ENCODE results near the gene UACA.

Gene UACA

DNA sequence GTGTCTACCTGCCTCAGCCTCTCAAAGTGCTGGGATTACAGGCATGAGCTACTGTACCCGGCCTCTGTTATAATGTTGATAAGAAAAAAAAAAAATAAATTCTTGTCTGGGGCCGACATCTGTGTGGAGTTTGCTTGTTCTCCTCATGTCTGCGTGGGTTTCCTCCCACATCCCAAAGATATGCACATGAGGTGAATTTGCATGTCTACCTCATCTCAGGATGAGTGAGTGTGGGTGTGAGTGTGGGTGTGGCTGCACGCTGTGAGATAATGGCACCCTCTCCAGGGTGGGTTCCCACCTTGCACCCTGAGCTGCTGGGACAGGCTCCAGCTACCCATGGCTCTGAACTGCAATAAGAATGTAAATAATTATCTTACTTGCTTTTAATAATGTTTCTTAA is 25.9 kb upstream of the UACA start:
- Histone ChIP-seq H3K27ac (no peak overlapping the region), H3K4me3 (no peak overlapping the region)

DNA sequence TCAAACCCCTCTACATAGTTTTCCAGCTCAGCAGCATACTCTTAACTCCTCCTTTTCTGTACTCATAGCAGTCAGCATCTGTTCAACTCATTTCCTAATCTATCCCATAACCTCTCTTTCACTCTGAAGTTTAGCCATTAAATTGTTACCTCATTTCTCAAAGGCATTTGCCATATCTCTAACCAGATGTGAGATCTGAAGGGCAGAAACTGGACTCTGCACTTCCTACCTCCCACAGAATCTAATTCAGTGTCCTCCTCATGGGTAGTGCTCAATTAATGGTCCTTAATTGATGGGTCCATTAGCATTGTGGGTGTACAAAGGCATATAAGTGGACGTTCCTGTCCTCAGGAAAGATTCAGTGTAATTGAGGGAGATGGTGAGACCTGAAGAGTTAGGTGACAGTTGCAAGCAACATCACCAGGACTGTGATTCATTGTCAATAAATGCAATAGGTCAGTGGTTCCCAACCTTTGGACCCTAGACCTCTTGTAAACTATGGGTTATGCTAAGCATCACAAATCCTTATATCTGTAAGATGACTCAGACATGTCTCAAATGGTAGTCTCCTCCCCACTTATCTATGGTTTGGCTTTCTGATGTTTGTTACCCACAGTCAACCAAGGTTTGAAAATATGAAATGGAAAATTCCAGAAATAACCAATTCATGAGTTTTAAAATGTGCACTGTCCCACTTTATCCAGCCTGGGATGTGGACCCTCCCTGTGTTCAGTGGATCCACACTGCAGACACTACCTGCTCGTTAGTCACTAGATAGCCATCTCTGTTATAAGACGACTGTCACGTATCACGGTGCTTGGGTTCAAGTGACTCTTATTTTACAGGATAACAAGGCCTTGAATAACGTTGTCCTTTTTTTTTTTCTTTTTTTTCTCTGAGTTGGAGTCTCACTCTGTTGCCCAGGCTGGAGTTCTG is 25.0 kb upstream of the UACA start:
- Histone ChIP-seq H3K4me3 (no peak overlapping the region), H3K27ac (peak overlapping the region in 1 of 21 experiments; percentile 9)

GRCh38 chr15:70786996-70787395 is 23.6 kb upstream of the UACA start:
- H3K27ac ChIP-seq = no peak overlapping the region

DNA sequence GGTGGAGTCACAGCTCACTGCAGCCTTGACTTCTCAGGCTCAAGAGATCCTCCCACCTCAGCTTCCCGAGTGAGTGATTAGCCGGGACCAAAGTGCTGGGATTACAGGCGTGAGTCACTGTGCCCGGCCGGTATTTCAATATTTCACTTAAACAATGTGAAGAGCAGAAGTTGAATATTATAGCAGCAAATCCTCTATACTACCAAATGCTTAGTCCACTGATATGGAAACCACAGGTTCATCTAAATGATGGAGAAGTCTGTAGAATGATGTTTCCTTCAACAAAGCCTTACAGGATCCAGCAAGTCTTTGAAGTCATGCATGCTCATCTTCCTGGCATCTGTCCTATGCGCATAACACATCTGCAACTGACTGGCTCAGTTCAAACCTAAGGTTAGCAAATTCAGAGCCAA is 20.3 kb upstream of the UACA start:
- H3K4me3 ChIP-seq = no peak overlapping the region
- no peak overlapping the region for H3K27ac ChIP-seq

More at GRCh38 chr15:70786996-70787395, 23.6 kb upstream of the UACA start:
- no peak overlapping the region for H3K4me3 ChIP-seq

DNA sequence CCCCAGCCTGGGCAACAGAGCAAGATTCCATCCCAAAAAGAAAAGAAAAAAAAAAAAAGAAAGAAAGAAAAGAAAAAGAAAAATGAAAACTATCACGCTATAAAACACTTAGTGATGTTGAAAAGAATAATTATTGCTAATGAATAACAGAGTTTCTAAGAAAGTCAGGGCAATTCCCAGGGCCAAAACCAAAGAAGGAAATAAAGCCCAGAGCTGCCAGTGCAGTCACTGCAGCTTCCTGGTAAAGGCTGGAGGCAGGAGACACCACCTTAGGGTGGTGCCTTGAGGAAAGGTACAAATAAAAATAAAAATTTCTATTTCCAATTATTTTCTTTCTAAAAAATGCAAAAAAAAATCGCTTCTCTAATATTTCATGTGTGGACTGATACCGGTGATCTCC is 19.7 kb upstream of the UACA start:
- no peak overlapping the region for H3K27ac ChIP-seq
- no peak overlapping the region for H3K4me3 ChIP-seq

- H3K27ac ChIP-seq = no peak overlapping the region
- H3K4me3 ChIP-seq = no peak overlapping the region
Measured at GRCh38 chr15:70781236-70781635, 17.9 kb upstream of the UACA start.

DNA sequence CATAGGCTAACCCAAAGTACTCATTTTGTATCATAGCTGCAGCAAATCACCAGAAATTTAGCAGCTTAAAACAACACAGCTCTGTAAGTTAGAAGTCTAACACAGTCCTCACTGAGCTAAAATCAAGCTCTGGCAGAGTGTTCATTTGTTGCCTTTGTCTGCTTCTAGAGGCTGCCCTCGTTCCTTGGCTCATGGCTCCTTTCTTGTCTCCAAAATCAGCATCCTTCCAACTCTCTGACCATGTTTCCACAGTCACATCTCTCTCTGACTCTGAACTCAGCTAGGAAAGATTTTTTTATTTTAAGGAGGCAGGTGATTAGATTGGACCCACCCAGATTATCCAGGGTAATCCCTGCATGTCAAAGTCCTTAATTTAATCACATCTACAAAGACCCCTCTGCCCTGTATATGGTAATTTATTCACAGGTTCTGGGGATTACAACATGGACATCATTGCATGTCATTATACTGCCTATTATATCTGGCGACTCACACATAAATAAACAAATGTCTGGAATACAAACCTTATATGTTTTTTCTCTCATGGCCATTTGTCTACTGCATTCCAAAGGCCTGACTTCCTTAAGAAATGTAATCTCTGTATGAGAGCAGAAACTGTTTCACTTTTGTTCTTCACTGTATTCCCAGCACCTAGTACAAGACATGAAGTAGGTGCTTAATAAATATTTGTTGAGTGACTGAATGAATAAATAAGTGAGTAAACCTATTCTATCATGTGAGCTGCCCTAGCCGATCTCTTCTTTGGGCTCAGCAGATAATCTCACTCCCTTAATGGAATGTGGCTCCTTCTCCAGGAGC is 15.1 kb upstream of the UACA start:
- peak overlapping the region in 1 of 21 experiments; percentile 45 for H3K27ac ChIP-seq
- H3K4me3 ChIP-seq = no peak overlapping the region

DNA sequence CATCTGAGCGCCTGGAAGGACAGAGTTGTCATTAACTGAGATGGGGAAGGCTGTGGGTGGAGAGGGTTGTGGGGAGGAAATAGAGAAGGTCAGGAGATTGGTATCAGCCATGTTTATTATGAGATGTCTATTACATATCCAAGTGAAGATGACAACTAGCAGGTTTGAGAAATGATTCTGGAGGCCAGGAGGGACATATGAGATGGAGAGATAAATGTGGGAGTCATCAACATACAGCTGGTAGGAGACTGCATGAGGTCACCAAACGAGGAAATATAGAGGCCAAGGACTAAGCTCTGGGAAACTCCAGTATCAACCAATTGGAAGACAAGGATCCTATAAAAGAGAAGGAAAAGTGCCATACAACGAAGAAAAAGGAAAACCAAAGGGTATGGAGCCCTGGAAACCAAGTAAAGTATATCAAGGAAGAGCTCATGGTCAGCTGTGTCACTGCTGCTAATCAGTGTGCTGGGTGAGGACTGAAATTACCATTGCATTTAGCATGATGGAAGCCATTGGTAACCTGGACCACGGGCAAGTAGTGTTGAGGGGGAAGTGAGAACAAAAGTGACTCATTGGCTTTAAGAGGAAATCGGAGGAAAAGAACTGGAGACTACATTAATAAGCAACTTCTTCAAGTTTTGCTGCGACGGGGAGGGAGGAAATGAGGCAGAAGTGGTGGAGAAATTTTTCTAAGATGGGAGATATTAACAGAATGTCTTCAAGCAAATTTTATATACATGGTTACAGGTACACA is 14.0 kb upstream of the UACA start:
- H3K4me3 ChIP-seq = no peak overlapping the region

GRCh38 chr15:70775160-70775559 is 11.8 kb upstream of the UACA start:
- Histone ChIP-seq H3K27ac (peak overlapping the region in 2 of 21 experiments; percentile 18 to 47), H3K4me3 (no peak overlapping the region)

More for the DNA sequence above, 14.0 kb upstream of the UACA start:
- peak overlapping the region in 1 of 21 experiments; percentile 14 for H3K27ac ChIP-seq

DNA sequence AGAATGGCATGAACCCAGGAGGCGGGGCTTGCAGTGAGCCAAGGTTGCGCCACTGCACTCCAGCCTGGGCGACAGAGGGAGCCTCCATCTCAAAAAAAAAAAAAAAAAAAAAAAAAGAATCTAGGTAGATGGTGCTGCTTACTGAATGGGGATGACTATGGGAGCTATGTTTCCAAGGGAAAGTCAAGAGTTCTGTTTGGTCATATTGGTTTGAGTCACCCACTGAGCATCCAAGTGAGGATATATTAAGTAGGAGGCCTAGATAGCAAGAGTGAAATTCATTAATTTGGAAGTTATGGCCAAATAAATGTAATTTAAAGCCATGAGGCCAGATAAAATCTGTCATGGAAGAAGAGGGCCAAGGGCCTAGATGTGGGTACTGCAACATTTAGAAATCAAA is 9.0 kb upstream of the UACA start:
- Histone ChIP-seq H3K4me3 (no peak overlapping the region), H3K27ac (no peak overlapping the region)

GRCh38 chr15:70770863-70771262 is 7.5 kb upstream of the UACA start:
- Histone ChIP-seq H3K4me3 (no peak overlapping the region), H3K27ac (no peak overlapping the region)

DNA sequence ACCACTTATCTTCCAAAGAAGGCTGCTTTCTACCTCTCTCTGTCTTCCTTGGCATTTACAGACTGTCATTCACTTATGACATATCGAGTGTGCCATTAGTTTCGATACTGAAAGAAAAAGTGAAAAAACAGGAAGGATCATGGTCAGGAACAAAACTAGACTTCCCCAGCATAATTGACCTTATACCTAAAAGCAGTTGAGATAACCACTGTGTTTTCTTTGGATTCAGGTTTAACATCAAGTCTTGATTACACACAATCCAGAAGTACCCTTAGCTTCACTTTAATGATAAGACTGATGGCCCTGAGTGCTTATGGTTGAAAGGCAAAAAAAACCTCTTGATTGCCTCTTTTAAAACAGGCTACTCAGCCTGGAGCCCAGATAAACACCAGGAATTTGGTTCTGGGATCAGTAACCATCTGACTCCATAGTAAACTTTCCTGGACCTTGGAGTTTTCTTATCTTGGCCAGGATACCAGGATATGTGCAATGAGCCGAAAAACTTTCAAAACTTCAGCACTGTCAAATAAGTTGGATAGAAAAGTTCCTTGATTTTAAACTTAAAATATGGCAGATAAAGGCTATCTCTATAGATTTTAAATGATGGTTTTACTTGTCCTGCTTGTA is 5.0 kb upstream of the UACA start:
- H3K4me3 ChIP-seq = no peak overlapping the region
- H3K27ac ChIP-seq = peak overlapping the region in 2 of 21 experiments; percentile 10 to 18

GRCh38 chr15:70767667-70768066 is 4.3 kb upstream of the UACA start:
- Histone ChIP-seq H3K4me3 (no peak overlapping the region), H3K27ac (peak overlapping the region in 2 of 21 experiments; percentile 10 to 18)

DNA sequence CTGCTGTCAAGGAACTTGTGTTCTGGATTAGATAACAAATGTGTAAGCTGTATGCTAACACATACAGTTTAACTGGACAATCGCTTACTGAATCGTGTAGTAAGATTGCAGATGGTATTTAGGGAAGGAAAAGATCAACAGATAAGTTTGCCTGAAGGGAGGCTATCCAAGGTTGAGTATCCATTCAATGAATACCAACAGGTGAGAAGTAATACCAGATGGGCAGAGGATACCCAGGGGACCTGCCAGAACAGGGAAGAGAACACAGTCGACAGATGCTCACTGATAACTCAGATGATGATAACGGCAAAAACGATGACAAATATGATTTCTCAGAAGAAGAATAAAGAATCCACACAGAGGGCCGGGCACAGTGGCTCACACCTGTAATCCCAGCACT is 3.2 kb upstream of the UACA start:
- H3K27ac ChIP-seq = no peak overlapping the region

GRCh38 chr15:70765504-70766281 is 2.3 kb upstream of the UACA start:
- no peak overlapping the region for H3K4me3 ChIP-seq
- H3K27ac ChIP-seq = peak overlapping the region in 1 of 21 experiments; percentile 8

More for the DNA sequence above, 3.2 kb upstream of the UACA start:
- no peak overlapping the region for H3K4me3 ChIP-seq

DNA sequence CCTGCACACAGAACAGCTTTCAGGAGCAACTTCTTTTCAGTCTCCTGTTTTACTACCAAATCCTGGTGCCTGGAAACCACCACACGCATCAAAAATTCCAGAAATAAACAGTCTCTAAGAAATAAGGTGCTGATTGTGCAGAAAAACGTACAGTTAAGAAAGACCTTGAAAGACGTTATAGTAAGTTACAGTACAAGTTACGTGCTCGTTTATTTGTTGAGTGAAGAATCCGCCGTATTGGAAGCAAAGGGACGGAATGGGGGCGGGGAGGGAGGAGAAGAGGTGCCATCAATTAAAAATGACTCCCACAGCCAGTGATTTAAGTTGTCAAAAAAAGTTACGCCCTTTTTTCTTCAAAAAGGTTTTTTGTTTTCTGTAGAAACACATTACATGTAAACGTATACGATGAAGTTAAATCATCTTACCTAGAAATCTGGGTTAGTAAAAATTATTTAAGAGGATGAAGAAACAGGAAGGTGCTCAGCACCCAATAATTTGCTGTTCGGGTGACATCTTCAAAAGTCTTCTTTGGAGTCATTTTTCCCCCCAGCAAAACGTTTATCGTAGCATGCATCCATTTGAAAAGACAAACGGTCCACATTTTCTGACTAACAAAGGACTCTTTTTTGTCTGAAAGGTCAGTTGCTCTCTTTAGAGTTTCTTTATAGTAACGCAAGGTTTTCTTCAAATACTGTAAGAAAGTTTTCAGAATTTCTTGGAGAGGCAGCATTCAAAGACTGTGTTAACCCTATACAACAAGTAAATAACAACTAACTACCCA is 782 bp upstream of the UACA start:
- Histone ChIP-seq H3K4me3 (peak overlapping the region; percentile 72 to 93 (median 75)), H3K27ac (peak overlapping the region in 19 of 21 experiments; percentile 53 to 96 (median 90))

DNA sequence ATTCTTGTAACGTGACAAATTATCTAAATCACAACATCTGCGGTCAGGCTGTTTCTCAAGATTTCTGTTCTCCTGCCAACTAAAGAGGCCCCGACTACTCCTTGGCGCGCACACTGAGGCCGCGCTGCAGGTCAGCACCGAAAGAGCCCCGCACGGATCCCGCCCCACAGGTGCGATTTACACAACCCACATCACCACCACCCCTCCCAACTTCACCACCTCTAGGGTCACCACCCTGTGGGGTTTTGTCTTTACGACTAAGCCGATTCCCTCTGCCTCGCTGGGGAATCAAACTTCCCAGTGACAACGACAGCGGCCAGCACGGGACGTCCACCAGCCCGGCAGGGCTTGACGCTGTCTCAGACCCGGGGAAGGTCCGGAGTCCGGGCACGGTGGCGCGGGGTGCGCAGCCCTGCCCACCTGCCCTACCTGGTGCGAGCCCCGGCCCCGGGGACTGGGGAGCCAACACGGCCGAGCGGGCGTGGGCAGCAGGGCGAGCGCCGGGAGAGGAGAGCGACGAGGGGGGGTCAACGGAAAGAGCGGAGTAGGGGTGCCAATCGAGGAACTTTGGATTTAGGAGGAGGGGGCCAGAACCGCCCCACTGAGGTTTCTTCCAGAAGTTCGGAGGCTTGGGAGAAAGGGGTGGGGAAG is 764 bp downstream of the UACA start:
- Histone ChIP-seq H3K4me3 (peak overlapping the region; percentile 72 to 93 (median 75)), H3K27ac (peak overlapping the region; percentile 50 to 96 (median 89))
